ENCODE data around the gene FAM13A. TPM values are rescaled to one million over a fixed set of nuclear protein-coding genes. Genes with fewer than 3 reads are reported as not detected.

The FAM13A gene
- total and polyA plus RNA-seq, 10 of the 15 experiments (the other 5 are each of a cell fraction or from before 2014, with no cell fraction given): 0.05 to 1.8 (median 0.27) TPM; not detected in 1

DNA sequence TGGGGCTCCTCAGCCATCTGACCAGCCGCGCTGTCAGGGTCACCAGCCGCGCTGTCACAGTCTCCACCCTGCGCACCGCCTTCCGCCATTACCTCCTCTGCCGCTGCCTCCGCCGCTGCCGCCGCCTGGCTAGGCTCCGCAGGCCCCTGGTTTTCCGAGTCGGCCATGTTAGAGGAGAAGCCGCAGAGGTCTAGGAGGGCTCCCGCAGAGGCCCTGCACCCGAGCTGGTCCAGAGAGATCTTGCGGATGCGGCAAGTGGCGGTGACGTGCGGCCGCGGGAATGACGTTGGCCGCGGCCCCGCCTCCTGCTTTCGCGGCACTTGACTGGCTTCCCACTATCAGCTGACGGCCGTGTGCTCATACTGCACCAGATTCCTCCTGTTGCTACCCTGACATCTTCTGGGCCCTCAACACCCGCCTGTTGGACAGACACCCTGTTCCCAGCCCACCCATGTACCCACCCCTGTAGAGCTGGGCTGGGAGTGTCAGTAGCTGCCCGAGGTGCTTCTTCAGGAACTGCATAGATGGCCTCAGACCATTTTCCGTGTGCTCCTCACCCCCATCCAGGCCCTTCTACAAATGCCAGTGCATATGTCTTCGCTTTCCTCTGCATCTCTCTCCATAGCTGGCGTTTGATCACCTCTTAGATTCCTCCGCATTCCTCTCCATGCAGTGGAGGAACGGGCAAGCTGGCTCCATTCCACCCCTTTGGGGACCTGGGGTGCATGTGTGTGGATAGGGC, 359.2 kb downstream of the FAM13A start, which contains the start of gene NAP1L5:
Gene NAP1L5 (minus strand): TSS at position 242 of the 742 bp plus-strand sequence. CDS start 75 bp downstream, at position 167.
- Histone ChIP-seq H3K4me2 (ENCODE audit: control insufficient read depth, insufficient read depth) (peak within 1 kb of the TSS; percentile 65), H3K9me3 (replicated peaks; ENCODE audit: control insufficient read depth, insufficient read depth, low read length) (no peaks in the 10 kb centered on the region), H3K27ac (ENCODE audit: control insufficient read depth, insufficient read depth) (peak within 1 kb of the TSS; percentile 33), H3K27me3 (replicated peaks in 1 of 2; ENCODE audit: control insufficient read depth in 2 of 2, insufficient read depth in 2 of 2, low read length in 1 of 2) (no peaks in the 10 kb centered on the region), H3K36me3 (ENCODE audit: control insufficient read depth in 2 of 2, insufficient read depth in 2 of 2, low read length in 1 of 2) (no peaks in the 10 kb centered on the region), H3K4me3 (peak within 1 kb of the TSS; percentile 82), H3K79me2 (ENCODE audit: control insufficient read depth, insufficient read depth, low read length) (no peaks in the 10 kb centered on the region), H2AFZ (ENCODE audit: control insufficient read depth, low read depth, low read length) (peak within 1 kb of the TSS; percentile 76), H4K20me1 (ENCODE audit: control insufficient read depth, insufficient read depth) (no peaks in the 10 kb centered on the region), H3K9ac (ENCODE audit: control insufficient read depth, insufficient read depth, low read length) (peak within 1 kb of the TSS; percentile 57), H3K4me1 (ENCODE audit: control insufficient read depth, insufficient read depth, low read length) (no peaks in the 10 kb centered on the region)
- DNase-seq (ENCODE audit: low read depth, low spot score) (peak; percentile 7), FAIRE-seq (no peak), ATAC-seq (peak; percentile 95)
- intact Hi-C loops (cut with micrococcal nuclease; ENCODE audit: unreplicated experiment): no loop called here
- in situ Hi-C loops (cut with MboI): no loop called here
- CTCF ChIA-PET: interaction anchor here (0.5 to 1.0 kb wide), 4 partner anchors 37 to 1199 kb away, joined by 3 to 4 read pairs (median 3); no protein-coding TSS in a partner anchor
- POLR2A ChIA-PET: no interaction called here
- BruUV-seq (replicated peaks): no TSS peak
- WGBS (ENCODE audit: insufficient coverage, insufficient replicate concordance, low lambda C conversion rate, missing lambda C conversion rate): 47% methylated on average over 30 of the region's 40 CpGs
- TF ChIP-seq YY1 (IDR thresholded peaks at IDR 0.05; ENCODE audit: low read depth, low read length) (peak; percentile 86), RAD51 (IDR thresholded peaks at IDR 0.05) (peak; percentile 22; the same call in 1 of the 2 replicates), RUNX3 (IDR thresholded peaks at IDR 0.05; ENCODE audit: low read length) (0 out of 2 replicates have a peak, but pooled peaks have one; percentile 22), POLR2A (IDR thresholded peaks at IDR 0.05; ENCODE audit: low read depth, low read length) (peak; percentile 74), CREB1 (IDR thresholded peaks at IDR 0.05; ENCODE audit: low read depth) (peak; percentile 96), BHLHE40 (IDR thresholded peaks at IDR 0.05; ENCODE audit: borderline replicate concordance in 1 of 2, low read depth in 2 of 2, low read length in 1 of 2) (0 out of 4 replicates have a peak, but pooled peaks of 1 of the 2 experiments have one; percentile 4), IKZF1 (conservative IDR thresholded peaks at IDR 0.05) (0 out of 2 replicates have a peak, but pooled peaks have one; percentile 11), NFYB (IDR thresholded peaks at IDR 0.05; ENCODE audit: insufficient read depth, low read depth, low read length) (peak; percentile 52; the same call in 1 of the 2 replicates), HDGF (IDR thresholded peaks at IDR 0.05) (no peak), RBBP5 (conservative IDR thresholded peaks at IDR 0.05) (no peak), CREM (IDR thresholded peaks at IDR 0.05; ENCODE audit: low read depth) (peak; percentile 84), BRCA1 (IDR thresholded peaks at IDR 0.05; ENCODE audit: low read depth, low read length) (no peak), USF2 (IDR thresholded peaks at IDR 0.05; ENCODE audit: borderline replicate concordance, low read depth, low read length) (peak; percentile 15; the same call in 1 of the 2 replicates)
- TF ChIP-seq, protein P1, sequence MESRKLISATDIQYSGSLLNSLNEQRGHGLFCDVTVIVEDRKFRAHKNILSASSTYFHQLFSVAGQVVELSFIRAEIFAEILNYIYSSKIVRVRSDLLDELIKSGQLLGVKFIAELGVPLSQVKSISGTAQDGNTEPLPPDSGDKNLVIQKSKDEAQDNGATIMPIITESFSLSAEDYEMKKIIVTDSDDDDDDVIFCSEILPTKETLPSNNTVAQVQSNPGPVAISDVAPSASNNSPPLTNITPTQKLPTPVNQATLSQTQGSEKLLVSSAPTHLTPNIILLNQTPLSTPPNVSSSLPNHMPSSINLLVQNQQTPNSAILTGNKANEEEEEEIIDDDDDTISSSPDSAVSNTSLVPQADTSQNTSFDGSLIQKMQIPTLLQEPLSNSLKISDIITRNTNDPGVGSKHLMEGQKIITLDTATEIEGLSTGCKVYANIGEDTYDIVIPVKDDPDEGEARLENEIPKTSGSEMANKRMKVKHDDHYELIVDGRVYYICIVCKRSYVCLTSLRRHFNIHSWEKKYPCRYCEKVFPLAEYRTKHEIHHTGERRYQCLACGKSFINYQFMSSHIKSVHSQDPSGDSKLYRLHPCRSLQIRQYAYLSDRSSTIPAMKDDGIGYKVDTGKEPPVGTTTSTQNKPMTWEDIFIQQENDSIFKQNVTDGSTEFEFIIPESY (IDR thresholded peaks at IDR 0.05): no peak
- TF ChIP-seq, protein P2, sequence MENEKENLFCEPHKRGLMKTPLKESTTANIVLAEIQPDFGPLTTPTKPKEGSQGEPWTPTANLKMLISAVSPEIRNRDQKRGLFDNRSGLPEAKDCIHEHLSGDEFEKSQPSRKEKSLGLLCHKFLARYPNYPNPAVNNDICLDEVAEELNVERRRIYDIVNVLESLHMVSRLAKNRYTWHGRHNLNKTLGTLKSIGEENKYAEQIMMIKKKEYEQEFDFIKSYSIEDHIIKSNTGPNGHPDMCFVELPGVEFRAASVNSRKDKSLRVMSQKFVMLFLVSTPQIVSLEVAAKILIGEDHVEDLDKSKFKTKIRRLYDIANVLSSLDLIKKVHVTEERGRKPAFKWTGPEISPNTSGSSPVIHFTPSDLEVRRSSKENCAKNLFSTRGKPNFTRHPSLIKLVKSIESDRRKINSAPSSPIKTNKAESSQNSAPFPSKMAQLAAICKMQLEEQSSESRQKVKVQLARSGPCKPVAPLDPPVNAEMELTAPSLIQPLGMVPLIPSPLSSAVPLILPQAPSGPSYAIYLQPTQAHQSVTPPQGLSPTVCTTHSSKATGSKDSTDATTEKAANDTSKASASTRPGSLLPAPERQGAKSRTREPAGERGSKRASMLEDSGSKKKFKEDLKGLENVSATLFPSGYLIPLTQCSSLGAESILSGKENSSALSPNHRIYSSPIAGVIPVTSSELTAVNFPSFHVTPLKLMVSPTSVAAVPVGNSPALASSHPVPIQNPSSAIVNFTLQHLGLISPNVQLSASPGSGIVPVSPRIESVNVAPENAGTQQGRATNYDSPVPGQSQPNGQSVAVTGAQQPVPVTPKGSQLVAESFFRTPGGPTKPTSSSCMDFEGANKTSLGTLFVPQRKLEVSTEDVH (IDR thresholded peaks at IDR 0.05; ENCODE audit: low read depth, partially characterized antibody): no peak
- TF ChIP-seq, protein P3, sequence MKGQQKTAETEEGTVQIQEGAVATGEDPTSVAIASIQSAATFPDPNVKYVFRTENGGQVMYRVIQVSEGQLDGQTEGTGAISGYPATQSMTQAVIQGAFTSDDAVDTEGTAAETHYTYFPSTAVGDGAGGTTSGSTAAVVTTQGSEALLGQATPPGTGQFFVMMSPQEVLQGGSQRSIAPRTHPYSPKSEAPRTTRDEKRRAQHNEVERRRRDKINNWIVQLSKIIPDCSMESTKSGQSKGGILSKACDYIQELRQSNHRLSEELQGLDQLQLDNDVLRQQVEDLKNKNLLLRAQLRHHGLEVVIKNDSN (IDR thresholded peaks at IDR 0.05; ENCODE audit: borderline replicate concordance, extremely low read length, insufficient read depth, low read depth, low read length): peak; percentile 70
- RAD21 ChIA-PET (ENCODE audit: unreplicated experiment): no interaction called here
- SMC1A ChIA-PET (ENCODE audit: uncharacterized antibody, unreplicated experiment): no interaction called here

All from GM12878 (cell line).